Neuron (in vitro differentiated cells): ENCODE data around the gene R3HDM1.
"Not testable (repeated sequence)": the region's sequence is repeated elsewhere in the genome, so short reads cannot be mapped to it uniquely, and the experiment has no call there.

Source experiments
- H2AFZ ChIP-seq: one replicate; pipeline ENCODE4 v1.6.1; 2013; ENCODE audit warnings: low read depth, mild to moderate bottlenecking, inconsistent platforms, low read length, moderate library complexity
- H3K27me3 ChIP-seq: one replicate; pipeline ENCODE4 v1.6.1; 2013; ENCODE audit warnings: low read length; ENCODE audit not compliant: insufficient read depth
- H3K36me3 ChIP-seq: one replicate; pipeline ENCODE4 v1.6.1; 2013; ENCODE audit warnings: low read length; ENCODE audit not compliant: insufficient read depth
- H3K4me1 ChIP-seq: one replicate; pipeline ENCODE4 v1.6.1; 2013; ENCODE audit warnings: low read length; ENCODE audit not compliant: insufficient read depth
- H3K4me3 ChIP-seq: 2 replicates; pipeline ENCODE4 v1.5.1; 2013; ENCODE audit warnings: mild to moderate bottlenecking, low read length, moderate library complexity
- H3K9me3 ChIP-seq: one replicate; pipeline ENCODE4 v1.6.1; 2013; ENCODE audit warnings: low read length

The R3HDM1 gene

GRCh38 chr2:135664623-135665068, 133.4 kb downstream of the R3HDM1 start:
- Histone ChIP-seq H3K4me1 (peaks cover 26% of the 10 kb centered on the region), H2AFZ (no peak overlapping the region), H3K27me3 (no peaks in the 10 kb centered on the region), H3K36me3 (peaks cover 22% of the 10 kb centered on the region), H3K9me3 (no peaks in the 10 kb centered on the region), H3K4me3 (no peak overlapping the region)

DNA sequence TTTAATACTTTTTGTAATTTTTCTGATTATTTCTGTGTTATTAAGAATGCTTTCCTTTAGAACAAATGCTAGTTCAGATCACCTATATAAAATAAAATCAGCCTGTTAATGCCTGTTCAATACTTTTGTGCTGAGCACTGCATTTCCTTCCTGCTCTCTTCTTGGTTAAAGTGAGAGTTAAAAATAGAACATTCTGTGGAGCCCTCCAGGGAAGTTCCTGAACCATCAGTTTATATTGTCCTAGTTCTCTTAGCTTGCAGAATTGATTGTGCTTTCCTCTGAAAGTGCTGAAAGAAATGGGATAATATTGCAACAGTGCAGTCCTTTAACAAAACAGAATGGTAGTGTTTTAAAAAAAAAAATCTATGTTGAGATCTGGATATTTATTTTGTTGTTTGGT, 135.8 kb downstream of the R3HDM1 start:
- Histone ChIP-seq H3K9me3 (no peaks in the 10 kb centered on the region), H3K4me1 (peaks cover 26% of the 10 kb centered on the region), H3K4me3 (no peak overlapping the region), H2AFZ (no peak overlapping the region), H3K36me3 (peaks cover 15% of the 10 kb centered on the region), H3K27me3 (no peaks in the 10 kb centered on the region)

GRCh38 chr2:135674453-135674852, 143.2 kb downstream of the R3HDM1 start:
- H3K4me3 ChIP-seq = no peak overlapping the region
- H2AFZ ChIP-seq = no peak overlapping the region
- H3K9me3 ChIP-seq = no peaks in the 10 kb centered on the region
- no peaks in the 10 kb centered on the region for H3K27me3 ChIP-seq
- peaks cover 38% of the 10 kb centered on the region for H3K36me3 ChIP-seq
- no peaks in the 10 kb centered on the region for H3K4me1 ChIP-seq

DNA sequence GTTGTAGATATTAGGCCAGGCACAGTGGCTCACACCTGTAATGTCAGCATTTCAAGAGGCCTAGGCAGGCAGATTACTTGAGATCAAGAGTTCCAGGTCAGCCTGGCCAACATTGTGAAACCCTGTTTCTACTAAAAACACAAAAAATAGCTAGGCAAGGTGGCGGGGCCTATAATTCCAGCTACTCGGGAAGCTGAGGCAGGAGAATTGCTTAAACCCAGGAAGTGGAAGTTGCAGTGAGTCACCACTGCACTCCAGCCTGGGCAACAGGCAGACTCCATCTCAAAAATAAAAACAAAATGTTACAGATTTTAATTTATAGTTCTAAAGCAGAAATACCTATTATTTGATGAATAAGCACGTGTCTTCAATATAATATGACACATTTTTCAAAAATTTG, 144.7 kb downstream of the R3HDM1 start:
- H3K36me3 ChIP-seq = peaks cover 48% of the 10 kb centered on the region

GRCh38 chr2:135679125-135679524, 147.8 kb downstream of the R3HDM1 start:
- H3K36me3 ChIP-seq = peaks cover 54% of the 10 kb centered on the region
- no peak overlapping the region for H2AFZ ChIP-seq
- H3K4me1 ChIP-seq = no peaks in the 10 kb centered on the region
- no peak overlapping the region for H3K4me3 ChIP-seq
- peaks cover 9% of the 10 kb centered on the region for H3K9me3 ChIP-seq
- no peaks in the 10 kb centered on the region for H3K27me3 ChIP-seq

More for the DNA sequence above, 144.7 kb downstream of the R3HDM1 start:
- Histone ChIP-seq H2AFZ (no peak overlapping the region), H3K4me1 (no peaks in the 10 kb centered on the region), H3K4me3 (no peak overlapping the region), H3K9me3 (peaks cover 6% of the 10 kb centered on the region), H3K27me3 (no peaks in the 10 kb centered on the region)

GRCh38 chr2:135685361-135685760, 154.1 kb downstream of the R3HDM1 start:
- no peaks in the 10 kb centered on the region for H3K27me3 ChIP-seq
- H3K4me1 ChIP-seq = peaks cover 7% of the 10 kb centered on the region
- peaks cover 32% of the 10 kb centered on the region for H3K36me3 ChIP-seq
- peaks cover 9% of the 10 kb centered on the region for H3K9me3 ChIP-seq
- no peak overlapping the region for H3K4me3 ChIP-seq
- H2AFZ ChIP-seq = no peak overlapping the region

DNA sequence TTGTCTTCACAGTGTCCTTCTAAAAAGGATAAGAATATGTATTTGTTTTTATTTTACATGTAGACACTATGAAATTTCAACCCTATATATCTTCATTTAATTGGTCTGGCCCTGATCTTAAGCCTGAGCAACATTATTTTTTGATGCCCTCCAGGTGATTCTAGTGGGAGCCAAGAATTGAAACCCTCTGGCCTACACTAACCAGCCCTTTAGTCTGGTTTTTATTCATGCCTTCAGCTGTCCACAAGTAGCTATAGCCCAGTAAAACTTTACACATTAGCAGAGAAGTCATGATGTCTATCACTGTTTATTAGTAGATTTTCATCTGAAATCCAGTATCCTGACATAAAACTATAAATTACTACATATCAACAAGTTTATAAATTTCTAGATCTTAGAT, 157.7 kb downstream of the R3HDM1 start:
- no peak overlapping the region for H3K4me3 ChIP-seq
- no peak overlapping the region for H2AFZ ChIP-seq
- peaks cover 7% of the 10 kb centered on the region for H3K4me1 ChIP-seq
- H3K27me3 ChIP-seq = no peaks in the 10 kb centered on the region
- no peaks in the 10 kb centered on the region for H3K9me3 ChIP-seq
- peaks cover 16% of the 10 kb centered on the region for H3K36me3 ChIP-seq

DNA sequence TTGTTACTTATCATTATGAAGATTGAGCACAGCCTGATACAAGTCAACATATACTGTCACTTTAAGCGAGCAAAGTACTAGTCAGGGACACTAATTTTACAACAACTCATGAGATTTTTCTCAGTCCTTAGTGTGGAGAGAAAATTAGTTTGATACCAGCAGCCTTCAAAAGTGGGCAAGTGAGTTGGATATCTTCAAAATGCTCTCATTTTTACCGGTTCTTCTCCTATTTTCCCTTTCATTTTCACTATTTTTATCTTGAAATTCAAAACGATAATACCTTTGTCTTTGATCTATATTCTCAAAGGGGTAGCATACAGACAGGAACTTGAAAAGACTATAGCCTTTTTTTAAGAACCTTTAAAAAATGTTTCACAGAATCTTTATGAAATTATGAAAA, 158.4 kb downstream of the R3HDM1 start:
- no peaks in the 10 kb centered on the region for H3K27me3 ChIP-seq
- H3K9me3 ChIP-seq = no peaks in the 10 kb centered on the region
- peaks cover 13% of the 10 kb centered on the region for H3K36me3 ChIP-seq
- no peak overlapping the region for H2AFZ ChIP-seq
- H3K4me3 ChIP-seq = no peak overlapping the region
- H3K4me1 ChIP-seq = peaks cover 7% of the 10 kb centered on the region

DNA sequence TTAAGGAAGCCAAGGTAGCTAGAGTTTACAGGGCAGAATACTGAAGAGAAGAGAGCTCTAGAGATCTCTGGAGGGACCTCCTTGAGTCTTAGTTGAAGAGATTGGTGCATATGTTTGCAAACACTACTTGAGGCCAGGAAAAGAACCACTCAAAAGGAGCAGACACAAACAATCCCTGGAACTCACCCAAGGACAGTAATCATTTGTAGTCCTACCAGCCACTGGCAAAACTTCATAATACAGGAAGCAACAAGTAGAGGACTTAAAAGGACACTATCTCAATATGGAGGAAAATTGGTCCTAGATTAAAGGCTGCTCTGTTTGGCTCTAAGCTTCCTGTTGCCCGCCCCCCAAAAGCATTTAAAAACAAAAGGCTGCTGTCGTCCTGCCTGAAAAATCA, 163.4 kb downstream of the R3HDM1 start:
- H3K4me1 ChIP-seq = no peaks in the 10 kb centered on the region
- no peaks in the 10 kb centered on the region for H3K9me3 ChIP-seq
- peaks cover 8% of the 10 kb centered on the region for H3K36me3 ChIP-seq
- no peaks in the 10 kb centered on the region for H3K27me3 ChIP-seq
- no peak overlapping the region for H3K4me3 ChIP-seq
- no peak overlapping the region for H2AFZ ChIP-seq

GRCh38 chr2:135698838-135699237, 167.6 kb downstream of the R3HDM1 start:
- no peak overlapping the region for H2AFZ ChIP-seq

GRCh38 chr2:135701442-135701841, 170.2 kb downstream of the R3HDM1 start:
- Histone ChIP-seq H2AFZ (no peak overlapping the region), H3K4me1 (no peaks in the 10 kb centered on the region), H3K36me3 (peaks cover 4% of the 10 kb centered on the region), H3K9me3 (no peaks in the 10 kb centered on the region), H3K27me3 (no peaks in the 10 kb centered on the region), H3K4me3 (no peak overlapping the region)

More at GRCh38 chr2:135698838-135699237, 167.6 kb downstream of the R3HDM1 start:
- Histone ChIP-seq H3K27me3 (no peaks in the 10 kb centered on the region), H3K9me3 (no peaks in the 10 kb centered on the region), H3K4me1 (no peaks in the 10 kb centered on the region), H3K36me3 (peaks cover 10% of the 10 kb centered on the region), H3K4me3 (no peak overlapping the region)

- H3K9me3 ChIP-seq = no peaks in the 10 kb centered on the region
- no peaks in the 10 kb centered on the region for H3K4me1 ChIP-seq
- H2AFZ ChIP-seq = no peak overlapping the region
Measured at GRCh38 chr2:135703300-135703699, 172.0 kb downstream of the R3HDM1 start.

DNA sequence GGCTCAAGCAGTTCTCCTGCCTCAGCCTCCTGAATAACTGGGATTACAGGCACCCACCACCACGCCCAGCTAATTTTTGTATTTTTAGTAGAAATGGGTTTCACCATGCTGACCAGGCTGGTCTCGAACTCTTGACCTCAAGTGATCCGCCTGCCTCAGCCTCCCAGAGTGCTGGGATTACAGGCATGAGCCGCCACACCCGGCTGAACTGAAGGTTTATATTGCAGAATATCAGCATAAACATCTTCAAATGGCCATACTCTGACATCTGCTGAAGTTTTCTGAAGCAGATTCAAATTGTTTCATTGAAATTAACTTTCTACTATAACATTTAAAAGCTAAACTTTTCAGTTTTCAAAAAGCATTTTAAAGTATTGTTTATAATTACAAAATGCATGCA, 172.8 kb downstream of the R3HDM1 start:
- not testable (repeated sequence) for H3K36me3 ChIP-seq, H3K27me3 ChIP-seq, H3K4me1 ChIP-seq, H3K4me3 ChIP-seq, H2AFZ ChIP-seq, H3K9me3 ChIP-seq

More at GRCh38 chr2:135703300-135703699, 172.0 kb downstream of the R3HDM1 start:
- H3K27me3 ChIP-seq = no peaks in the 10 kb centered on the region
- H3K4me3 ChIP-seq = no peak overlapping the region
- H3K36me3 ChIP-seq = peaks cover 2% of the 10 kb centered on the region

DNA sequence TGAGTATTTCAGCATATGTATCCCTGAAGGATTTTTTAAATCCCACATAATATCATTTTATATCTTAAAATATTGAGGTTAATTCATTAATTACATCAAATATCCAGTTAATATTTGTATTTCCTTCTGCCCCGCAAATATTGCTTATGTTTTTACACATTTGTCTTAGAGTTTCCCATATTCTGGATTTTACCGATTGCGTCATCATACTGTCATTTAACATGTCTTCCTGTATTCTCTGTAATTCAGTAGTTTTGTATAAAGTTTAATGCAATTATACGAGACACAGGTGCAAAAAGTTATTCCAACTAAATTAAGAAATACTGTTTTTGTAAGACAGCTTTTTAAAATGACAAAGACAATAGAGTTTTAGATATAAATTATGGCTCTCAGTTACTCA, 176.9 kb downstream of the R3HDM1 start:
- Histone ChIP-seq H3K4me3 (no peak overlapping the region), H2AFZ (no peak overlapping the region), H3K4me1 (no peaks in the 10 kb centered on the region), H3K36me3 (peaks cover 11% of the 10 kb centered on the region), H3K27me3 (no peaks in the 10 kb centered on the region), H3K9me3 (no peaks in the 10 kb centered on the region)
